ENCODE data around the gene CKB. TPM values are rescaled to one million over a fixed set of nuclear protein-coding genes. Genes with fewer than 3 reads are reported as not detected.

The CKB gene
- total RNA-seq, 1 experiment from 2014 or later, result 611 TPM

DNA sequence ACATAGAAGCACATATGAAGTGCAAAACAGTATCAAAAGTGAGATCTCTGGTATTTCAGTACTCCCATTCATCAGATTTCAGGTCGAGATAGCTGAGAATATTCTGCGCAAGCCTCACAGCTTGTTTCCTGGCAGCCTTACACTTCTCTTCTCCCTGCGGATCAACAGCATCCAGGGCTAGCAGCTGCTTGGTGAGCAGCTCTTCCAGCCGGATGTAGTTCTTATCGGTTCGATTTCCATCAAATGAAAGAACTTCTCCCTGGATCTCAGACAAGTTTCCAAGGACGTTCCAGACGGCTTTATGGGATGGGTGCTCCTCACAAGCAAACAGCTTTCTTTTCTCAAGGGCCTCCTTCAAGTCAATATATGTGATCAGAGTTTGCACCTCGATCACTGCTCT, 37.1 kb upstream of the CKB start:
- peaks cover 56% of the 10 kb centered on the region for H3K36me3 Mint-ChIP-seq (ENCODE audit: insufficient read depth, unreplicated experiment)
- BruUV-seq (replicated peaks), result TSS peak; percentile 24
- no peaks in the 10 kb centered on the region for H3K27me3 ChIP-seq (replicated peaks; ENCODE audit: control insufficient read depth, insufficient read depth, low read length)
- peaks cover 4% of the 10 kb centered on the region; the same call in 1 of the 2 replicates for H3K4me1 ChIP-seq
- intact Hi-C loops (cut with micrococcal nuclease; ENCODE audit: unreplicated experiment), result loop anchor here (10.0 kb wide), 1 partner anchor 65 kb away; the partner anchor contains the start of gene KLC1
- TF ChIP-seq, protein P1, sequence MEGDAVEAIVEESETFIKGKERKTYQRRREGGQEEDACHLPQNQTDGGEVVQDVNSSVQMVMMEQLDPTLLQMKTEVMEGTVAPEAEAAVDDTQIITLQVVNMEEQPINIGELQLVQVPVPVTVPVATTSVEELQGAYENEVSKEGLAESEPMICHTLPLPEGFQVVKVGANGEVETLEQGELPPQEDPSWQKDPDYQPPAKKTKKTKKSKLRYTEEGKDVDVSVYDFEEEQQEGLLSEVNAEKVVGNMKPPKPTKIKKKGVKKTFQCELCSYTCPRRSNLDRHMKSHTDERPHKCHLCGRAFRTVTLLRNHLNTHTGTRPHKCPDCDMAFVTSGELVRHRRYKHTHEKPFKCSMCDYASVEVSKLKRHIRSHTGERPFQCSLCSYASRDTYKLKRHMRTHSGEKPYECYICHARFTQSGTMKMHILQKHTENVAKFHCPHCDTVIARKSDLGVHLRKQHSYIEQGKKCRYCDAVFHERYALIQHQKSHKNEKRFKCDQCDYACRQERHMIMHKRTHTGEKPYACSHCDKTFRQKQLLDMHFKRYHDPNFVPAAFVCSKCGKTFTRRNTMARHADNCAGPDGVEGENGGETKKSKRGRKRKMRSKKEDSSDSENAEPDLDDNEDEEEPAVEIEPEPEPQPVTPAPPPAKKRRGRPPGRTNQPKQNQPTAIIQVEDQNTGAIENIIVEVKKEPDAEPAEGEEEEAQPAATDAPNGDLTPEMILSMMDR (IDR thresholded peaks at IDR 0.05; ENCODE audit: insufficient read depth in 1 of 2, low read depth in 1 of 2, low read length in 1 of 2, severe bottlenecking in 1 of 2, unreplicated experiment in 1 of 2), result no peak
- H3K4me3 Mint-ChIP-seq (ENCODE audit: unreplicated experiment), result no peak overlapping the region
- H3K9me3 Mint-ChIP-seq (ENCODE audit: unreplicated experiment), result no peaks in the 10 kb centered on the region
- H3K36me3 ChIP-seq (ENCODE audit: control insufficient read depth, insufficient read depth, low read length), result 0 out of 2 replicates have a peak, but pooled peaks cover 2% of the 10 kb centered on the region
- ChIA-PET CTCF (no interaction called here), POLR2A (no interaction called here)
- H3K27me3 Mint-ChIP-seq (ENCODE audit: insufficient read depth, unreplicated experiment), result no peaks in the 10 kb centered on the region
- H3K4me1 Mint-ChIP-seq (ENCODE audit: low read depth, unreplicated experiment), result no peaks in the 10 kb centered on the region
- H3K27ac Mint-ChIP-seq (ENCODE audit: unreplicated experiment), result no peak overlapping the region
- H3K9me3 ChIP-seq, result no peaks in the 10 kb centered on the region
- DNase-seq, result no peak
- no peak overlapping the region for H3K4me3 ChIP-seq (ENCODE audit: low read depth, low read length)

DNA sequence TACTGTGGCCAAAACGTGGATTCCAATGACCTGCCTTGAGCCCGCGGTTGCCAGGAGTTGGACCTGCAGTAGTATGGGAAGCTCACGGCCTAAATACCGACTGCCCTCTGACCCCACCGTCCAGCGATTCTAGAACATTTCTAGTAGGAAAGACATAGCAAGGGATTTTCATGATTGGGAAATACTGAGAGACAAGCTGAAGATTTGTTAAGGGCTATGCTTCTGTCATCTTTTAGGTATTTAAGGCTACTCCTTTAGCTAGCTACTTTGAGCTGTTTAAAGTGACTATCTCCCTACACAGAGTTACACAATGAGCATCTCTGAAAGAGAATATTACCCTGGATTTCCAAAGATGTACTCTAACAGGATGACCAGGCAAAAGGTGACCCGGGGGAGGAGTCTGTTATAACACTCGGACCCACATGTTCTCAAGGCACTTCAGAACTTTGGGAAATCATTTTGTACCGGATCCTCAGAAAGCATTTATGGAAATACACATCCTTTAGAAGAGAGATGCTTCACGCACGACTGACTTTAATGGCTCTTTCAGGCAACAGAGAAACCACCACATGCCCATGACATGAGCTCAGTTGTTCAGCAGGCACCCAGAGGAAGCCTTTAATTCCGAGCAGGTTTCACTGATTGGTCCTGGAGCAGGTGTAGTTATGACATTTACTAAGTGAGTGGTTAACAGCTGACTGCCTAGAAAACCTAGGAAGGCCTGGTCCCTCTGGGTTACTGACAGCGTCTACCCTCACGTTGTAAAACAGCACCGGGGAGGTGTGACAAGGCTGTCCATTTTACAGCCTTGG, 35.6 kb upstream of the CKB start:
- no peaks in the 10 kb centered on the region for H3K4me1 Mint-ChIP-seq (ENCODE audit: low read depth, unreplicated experiment)
- no TSS peak for BruUV-seq (replicated peaks)
- no peak overlapping the region for H3K4me3 Mint-ChIP-seq (ENCODE audit: unreplicated experiment)
- 0 out of 2 replicates have a peak, but pooled peaks cover 2% of the 10 kb centered on the region for H3K36me3 ChIP-seq (ENCODE audit: control insufficient read depth, insufficient read depth, low read length)
- TF ChIP-seq, protein P1 (IDR thresholded peaks at IDR 0.05; ENCODE audit: insufficient read depth in 1 of 2, low read depth in 1 of 2, low read length in 1 of 2, severe bottlenecking in 1 of 2, unreplicated experiment in 1 of 2), result no peak
- intact Hi-C loops (cut with micrococcal nuclease; ENCODE audit: unreplicated experiment), result no loop called here
- no peaks in the 10 kb centered on the region for H3K9me3 Mint-ChIP-seq (ENCODE audit: unreplicated experiment)
- peaks cover 4% of the 10 kb centered on the region; the same call in 1 of the 2 replicates for H3K4me1 ChIP-seq
- DNase-seq, result no peak
- no peaks in the 10 kb centered on the region for H3K27me3 Mint-ChIP-seq (ENCODE audit: insufficient read depth, unreplicated experiment)
- H3K27ac Mint-ChIP-seq (ENCODE audit: unreplicated experiment), result no peak overlapping the region
- peaks cover 56% of the 10 kb centered on the region for H3K36me3 Mint-ChIP-seq (ENCODE audit: insufficient read depth, unreplicated experiment)
- no peaks in the 10 kb centered on the region for H3K9me3 ChIP-seq
- ChIA-PET CTCF (no interaction called here), POLR2A (interaction anchor here (0.5 kb wide), 1 partner anchor 70 kb away, joined by 3 read pairs; no protein-coding TSS in a partner anchor)
- H3K27me3 ChIP-seq (replicated peaks; ENCODE audit: control insufficient read depth, insufficient read depth, low read length), result no peaks in the 10 kb centered on the region
- H3K4me3 ChIP-seq (ENCODE audit: low read depth, low read length), result no peak overlapping the region

DNA sequence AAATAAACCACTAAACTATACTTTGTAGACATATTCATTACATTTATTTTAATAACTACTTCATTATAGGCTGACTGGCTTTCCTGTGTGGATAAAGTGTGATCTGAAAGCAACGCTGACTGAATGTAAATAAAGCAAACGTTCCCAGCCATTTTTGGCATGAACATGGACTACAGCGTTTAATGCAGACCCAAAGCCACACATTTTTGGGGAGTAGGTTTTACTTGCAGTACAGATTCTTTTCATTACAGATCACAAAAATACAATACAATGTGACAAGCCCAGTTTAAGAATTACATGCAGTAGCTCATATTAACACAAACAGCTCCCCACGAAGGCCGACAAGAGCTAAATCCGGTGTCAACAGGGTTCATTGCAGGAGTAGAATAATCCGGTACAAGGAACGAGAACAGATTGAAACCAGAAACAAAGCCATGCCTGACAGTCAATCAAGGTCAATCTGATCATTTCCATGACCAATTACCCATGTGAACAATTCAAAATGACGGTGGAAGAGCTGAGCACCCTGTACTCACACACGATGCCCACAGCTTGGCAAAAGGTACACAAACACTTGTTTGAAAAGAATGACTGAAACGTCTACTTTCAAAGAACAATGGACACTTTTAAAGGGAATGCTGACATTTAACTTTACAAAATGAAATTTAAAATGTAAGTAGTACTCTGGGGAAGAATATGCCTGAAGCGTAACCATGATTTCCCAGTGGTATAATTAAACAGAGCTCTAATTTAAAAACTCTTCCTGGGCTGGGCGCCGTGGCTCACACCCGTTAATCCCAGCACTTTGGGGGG, 34.5 kb upstream of the CKB start:
- Mint-ChIP-seq H3K36me3 (ENCODE audit: insufficient read depth, unreplicated experiment) (peaks cover 49% of the 10 kb centered on the region), H3K4me3 (ENCODE audit: unreplicated experiment) (no peak overlapping the region), H3K27me3 (ENCODE audit: insufficient read depth, unreplicated experiment) (no peaks in the 10 kb centered on the region), H3K9me3 (ENCODE audit: unreplicated experiment) (no peaks in the 10 kb centered on the region), H3K4me1 (ENCODE audit: low read depth, unreplicated experiment) (no peaks in the 10 kb centered on the region), H3K27ac (ENCODE audit: unreplicated experiment) (no peak overlapping the region)
- ChIA-PET CTCF (interaction anchor here (0.5 kb wide), 1 partner anchor 28 kb away, joined by 5 read pairs; the partner anchor contains the start of gene TRMT61A), POLR2A (no interaction called here)
- DNase-seq, result no peak
- H3K4me3 ChIP-seq (ENCODE audit: low read depth, low read length), result no peak overlapping the region
- no peaks in the 10 kb centered on the region for H3K27me3 ChIP-seq (replicated peaks; ENCODE audit: control insufficient read depth, insufficient read depth, low read length)
- H3K9me3 ChIP-seq, result no peaks in the 10 kb centered on the region
- peaks cover 4% of the 10 kb centered on the region; the same call in 1 of the 2 replicates for H3K4me1 ChIP-seq
- TF ChIP-seq, protein P1 (IDR thresholded peaks at IDR 0.05; ENCODE audit: insufficient read depth in 1 of 2, low read depth in 1 of 2, low read length in 1 of 2, severe bottlenecking in 1 of 2, unreplicated experiment in 1 of 2), result no peak
- no TSS peak for BruUV-seq (replicated peaks)
- 0 out of 2 replicates have a peak, but pooled peaks cover 2% of the 10 kb centered on the region for H3K36me3 ChIP-seq (ENCODE audit: control insufficient read depth, insufficient read depth, low read length)
- intact Hi-C loops (cut with micrococcal nuclease; ENCODE audit: unreplicated experiment), result no loop called here

Data from Caco-2 (cell line).